ENCODE results near the gene FBXO24.

DNA sequence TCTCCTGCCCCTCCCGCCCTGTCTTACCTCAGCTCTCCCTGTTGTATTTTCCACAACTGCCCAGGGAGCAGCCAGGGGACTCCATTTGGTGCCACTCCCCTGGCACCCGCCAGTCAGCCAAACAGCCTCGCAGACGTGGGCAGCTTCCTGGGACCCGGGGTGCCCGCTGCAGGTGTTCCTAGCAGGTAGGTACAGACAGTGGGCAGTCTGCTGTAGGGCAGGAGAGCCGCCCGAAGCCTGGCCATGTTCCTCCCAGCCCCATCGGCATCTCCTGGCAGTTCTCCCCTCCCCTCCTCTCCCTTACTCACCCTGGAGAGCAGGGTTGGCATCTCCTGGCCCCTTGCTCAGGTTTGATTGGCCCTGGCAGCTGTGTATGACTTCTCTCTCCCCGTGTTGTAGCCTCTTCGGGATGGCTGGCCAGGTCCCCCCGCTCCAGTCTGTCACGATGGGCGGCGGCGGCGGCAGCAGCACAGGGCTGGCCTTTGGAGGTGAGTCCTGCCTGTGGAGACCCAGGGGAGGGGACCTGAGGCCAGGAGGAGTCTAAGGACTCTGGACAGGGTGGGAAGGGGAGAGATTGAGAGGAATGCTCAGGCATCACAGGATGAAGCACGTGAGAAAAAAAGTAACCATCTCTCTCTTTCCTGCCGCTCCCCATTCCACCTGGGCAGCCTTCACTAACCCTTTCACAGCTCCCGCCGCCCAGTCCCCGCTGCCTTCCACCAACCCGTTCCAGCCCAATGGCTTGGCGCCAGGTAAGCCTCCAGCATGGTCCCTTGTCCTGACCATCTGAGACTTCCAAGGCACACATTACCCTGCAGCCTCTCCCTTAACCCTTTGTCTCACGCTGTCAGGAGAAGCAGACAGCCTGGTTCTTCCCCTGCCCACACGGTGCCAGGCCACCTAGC is 23.7 kb upstream of the FBXO24 start:
- TF ChIP-seq, protein P1, sequence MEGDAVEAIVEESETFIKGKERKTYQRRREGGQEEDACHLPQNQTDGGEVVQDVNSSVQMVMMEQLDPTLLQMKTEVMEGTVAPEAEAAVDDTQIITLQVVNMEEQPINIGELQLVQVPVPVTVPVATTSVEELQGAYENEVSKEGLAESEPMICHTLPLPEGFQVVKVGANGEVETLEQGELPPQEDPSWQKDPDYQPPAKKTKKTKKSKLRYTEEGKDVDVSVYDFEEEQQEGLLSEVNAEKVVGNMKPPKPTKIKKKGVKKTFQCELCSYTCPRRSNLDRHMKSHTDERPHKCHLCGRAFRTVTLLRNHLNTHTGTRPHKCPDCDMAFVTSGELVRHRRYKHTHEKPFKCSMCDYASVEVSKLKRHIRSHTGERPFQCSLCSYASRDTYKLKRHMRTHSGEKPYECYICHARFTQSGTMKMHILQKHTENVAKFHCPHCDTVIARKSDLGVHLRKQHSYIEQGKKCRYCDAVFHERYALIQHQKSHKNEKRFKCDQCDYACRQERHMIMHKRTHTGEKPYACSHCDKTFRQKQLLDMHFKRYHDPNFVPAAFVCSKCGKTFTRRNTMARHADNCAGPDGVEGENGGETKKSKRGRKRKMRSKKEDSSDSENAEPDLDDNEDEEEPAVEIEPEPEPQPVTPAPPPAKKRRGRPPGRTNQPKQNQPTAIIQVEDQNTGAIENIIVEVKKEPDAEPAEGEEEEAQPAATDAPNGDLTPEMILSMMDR (IDR thresholded peaks at IDR 0.05) = no peak
- TF ChIP-seq POLR2AphosphoS5 (IDR thresholded peaks at IDR 0.05) = no peak
- no peak for TF ChIP-seq POLR2A (IDR thresholded peaks at IDR 0.05)
- no peak for TF ChIP-seq EP300 (IDR thresholded peaks at IDR 0.05)

Data from upper lobe of left lung (tissue), 4 donors.